NCI-H187 (cell line): Measurements from ENCODE around the gene FGD3.

Experiments
- DNase-seq, 2 experiments: peaks; one replicate each; lab custom pipeline; 2025; lab: John Stamatoyannopoulos, UW

FGD3 gene

GRCh38 chr9:93052791-93053540 is 105.6 kb downstream of the FGD3 start:
- no peak for DNase-seq

GRCh38 chr9:93053781-93054331 is 106.5 kb downstream of the FGD3 start:
- no peak for DNase-seq

- DNase-seq = no peak
These were observed 107.7 kb downstream of the FGD3 start for GRCh38 chr9:93054758-93055704.

GRCh38 chr9:93057042-93057702 is 109.8 kb downstream of the FGD3 start:
- DNase-seq = no peak

DNA sequence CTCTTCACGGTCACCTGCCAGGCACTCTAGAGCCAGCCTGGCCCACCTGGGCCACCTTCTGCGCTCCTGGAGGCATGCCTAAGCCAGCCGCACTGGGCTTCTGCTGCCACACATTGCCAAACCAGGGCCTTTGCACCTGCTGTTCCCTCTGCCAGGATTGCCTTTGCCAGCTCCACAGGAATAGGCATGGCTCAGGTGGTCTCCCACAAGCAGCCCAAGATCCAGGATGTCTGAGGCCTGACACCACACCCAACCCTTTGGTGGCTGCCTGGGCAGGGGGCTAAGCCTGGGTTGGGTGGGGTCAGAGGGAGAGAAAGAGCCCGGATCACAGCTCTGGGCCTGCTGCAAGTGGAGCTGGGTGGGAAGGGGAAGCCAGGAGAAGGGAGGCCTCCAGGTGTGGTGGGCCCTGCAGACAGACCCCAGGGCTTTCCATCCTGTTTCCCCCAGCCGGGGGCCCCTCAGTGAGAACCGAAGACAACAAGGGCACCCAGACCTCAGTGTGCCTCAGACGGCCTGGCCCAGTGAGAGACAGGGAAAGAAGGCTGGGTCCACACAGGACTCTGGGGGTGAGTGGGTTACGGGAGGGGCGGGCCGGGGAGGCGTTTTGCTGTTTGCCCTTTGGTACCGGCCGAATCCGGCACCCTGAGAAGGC is 110.5 kb downstream of the FGD3 start:
- no peak for DNase-seq

- no peak for DNase-seq
These were observed 111.2 kb downstream of the FGD3 start, which contains the start of gene SUSD3 for GRCh38 chr9:93058355-93059010. SUSD3 (plus strand) TSS chr9:93058701; CDS start chr9:93058743, 42 bp downstream.

- no peak for DNase-seq
These were observed 111.8 kb downstream of the FGD3 start for GRCh38 chr9:93059011-93059714.

- DNase-seq = no peak
These were observed 112.6 kb downstream of the FGD3 start for GRCh38 chr9:93059715-93060578.

DNA sequence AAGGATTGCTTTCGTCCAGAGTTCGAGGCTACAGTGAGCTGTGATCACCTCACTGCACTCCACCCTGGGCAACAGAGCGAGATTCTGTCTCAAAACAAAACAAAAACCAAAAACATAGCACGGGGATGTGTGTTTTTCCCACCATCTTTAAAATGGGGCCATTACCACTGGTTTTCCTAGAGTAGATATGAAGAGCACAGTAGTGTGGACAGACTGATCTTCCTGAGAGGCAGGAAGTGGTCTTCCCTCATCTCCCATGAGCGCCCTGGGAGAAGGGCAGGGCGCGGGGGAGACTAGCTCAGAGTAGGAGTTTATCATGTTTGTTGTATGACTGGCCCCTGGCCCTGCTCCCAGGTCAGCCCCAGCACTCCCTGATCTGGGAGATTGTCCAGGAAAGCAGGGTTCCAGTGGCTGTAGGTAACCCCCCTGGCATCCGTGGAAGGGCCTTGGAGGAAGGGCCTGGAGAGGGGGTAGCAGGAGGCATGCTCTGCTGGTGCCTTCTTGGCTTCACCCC is 113.5 kb downstream of the FGD3 start:
- no peak for DNase-seq

DNA sequence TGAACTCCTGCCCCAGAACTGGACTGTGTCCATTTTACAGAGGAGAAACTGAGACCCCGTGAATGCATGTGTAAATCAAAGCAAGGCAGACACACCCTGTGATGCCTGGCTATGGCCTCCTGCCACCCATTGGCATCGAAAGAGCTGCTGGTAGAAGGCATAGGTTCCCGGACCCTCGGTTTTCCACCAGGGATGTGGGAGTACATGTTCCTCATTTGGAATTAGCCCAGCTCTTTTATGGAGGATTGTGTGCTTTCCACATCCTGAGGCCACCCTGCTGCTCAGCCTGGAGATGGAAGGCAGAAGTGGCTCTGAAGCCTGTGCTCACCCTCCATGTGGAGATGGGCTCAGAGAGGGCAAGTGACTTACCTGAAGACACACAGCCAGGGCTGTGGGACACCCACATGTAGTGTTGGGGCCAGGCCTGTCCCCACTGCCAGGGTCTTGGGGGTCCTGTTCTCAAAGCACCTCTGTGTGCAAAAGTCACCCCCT is 114.0 kb downstream of the FGD3 start:
- no peak for DNase-seq

DNA sequence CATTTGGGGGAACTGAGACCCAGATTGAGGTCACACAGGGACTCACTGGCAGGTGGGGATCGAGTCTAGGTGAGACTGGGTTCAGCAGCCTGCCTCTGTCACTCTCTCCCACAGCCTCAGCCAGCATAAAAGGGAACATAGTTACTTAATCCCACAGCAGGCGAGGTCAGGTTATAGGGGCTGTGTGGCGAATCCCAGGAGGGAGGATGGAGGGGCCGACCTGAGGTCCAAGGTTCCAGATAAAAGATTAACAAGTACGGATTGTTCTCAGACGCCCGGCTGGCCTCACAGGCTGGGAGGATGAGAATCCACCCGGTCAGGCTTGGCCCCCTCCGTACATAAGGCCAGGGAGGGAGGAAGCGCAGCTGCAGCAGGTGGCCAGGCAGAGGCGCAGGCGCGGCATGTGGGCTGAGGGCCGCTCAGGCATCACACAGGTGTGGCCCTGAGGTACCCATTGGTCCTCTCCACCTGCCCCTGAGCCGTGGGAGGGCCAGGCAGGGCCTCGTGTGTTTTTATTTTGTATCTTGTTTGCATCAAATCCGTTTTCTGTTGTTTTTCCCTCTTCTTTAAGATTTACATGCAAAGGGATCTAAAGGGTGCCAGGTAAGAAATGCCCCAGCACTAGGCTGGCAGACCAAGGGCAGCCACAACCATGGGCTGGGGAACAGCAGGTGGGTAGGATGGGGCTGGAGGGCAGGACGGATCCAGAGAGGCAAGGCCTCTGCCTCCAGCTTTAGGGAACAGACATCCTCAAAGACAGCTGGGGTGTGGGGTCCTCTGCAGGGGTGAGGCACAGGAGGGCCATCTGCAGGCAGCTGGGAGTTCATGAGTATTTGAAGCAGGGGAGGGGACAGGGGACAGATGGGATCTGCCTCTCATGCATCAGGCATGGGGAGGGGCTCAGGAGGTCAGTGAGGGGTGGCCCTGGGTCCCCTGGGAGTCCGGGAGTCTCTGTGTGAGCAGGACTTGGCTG is 114.8 kb downstream of the FGD3 start:
- DNase-seq = peak in 1 of 2 experiments; percentile 38

GRCh38 chr9:93064392-93065134 is 117.2 kb downstream of the FGD3 start:
- no peak for DNase-seq

GRCh38 chr9:93065135-93065720 is 117.9 kb downstream of the FGD3 start:
- DNase-seq = no peak

GRCh38 chr9:93066978-93067603 is 119.8 kb downstream of the FGD3 start:
- DNase-seq = no peak

DNA sequence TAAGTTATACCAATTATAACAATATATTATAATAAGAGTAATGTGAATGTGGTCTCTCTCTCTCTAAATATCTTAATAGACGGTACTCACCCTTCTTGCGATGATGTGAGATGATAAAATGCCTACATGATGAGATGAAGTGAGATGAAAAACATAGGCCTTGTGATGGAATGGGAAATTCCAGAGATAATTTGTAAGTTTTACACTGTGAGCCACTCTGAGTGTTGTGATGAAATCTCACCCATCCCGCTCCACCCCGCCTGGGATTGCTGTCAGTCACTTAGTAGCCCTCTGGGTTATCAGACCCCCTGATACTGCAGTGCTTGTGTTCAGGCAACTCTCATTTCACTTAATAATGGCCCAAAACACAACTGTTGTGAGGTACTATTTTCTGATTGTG is 121.6 kb downstream of the FGD3 start:
- DNase-seq = no peak

- peak in 1 of 2 experiments; percentile 4 for DNase-seq
These were observed 124.1 kb downstream of the FGD3 start for GRCh38 chr9:93071464-93071863.
